Measurements from ENCODE around the gene APEH.

Gene APEH

GRCh38 chr3:49646236-49646635, 27.9 kb upstream of the APEH start:
- no peaks in the 10 kb centered on the region for H3K36me3 ChIP-seq (replicated peaks)
- in situ Hi-C loops (cut with HindIII; ENCODE audit: low pct_ligation_motif_present, low sequenced_read_pairs) = no loop called here
- H3K27ac ChIP-seq = no peak overlapping the region
- no peaks in the 10 kb centered on the region for H3K27me3 ChIP-seq (replicated peaks)
- no peak for DNase-seq
- TF ChIP-seq CTCF (IDR thresholded peaks at IDR 0.05; ENCODE audit: low read depth, low read length, missing control alignments) = no peak
- H3K4me3 ChIP-seq (ENCODE audit: low read depth, low read length) = no peak overlapping the region

GRCh38 chr3:49647741-49648140, 26.4 kb upstream of the APEH start:
- Histone ChIP-seq H3K36me3 (replicated peaks) (no peaks in the 10 kb centered on the region), H3K27me3 (replicated peaks) (no peaks in the 10 kb centered on the region), H3K4me3 (ENCODE audit: low read depth, low read length) (no peak overlapping the region), H3K27ac (no peak overlapping the region)
- TF ChIP-seq CTCF (IDR thresholded peaks at IDR 0.05; ENCODE audit: low read depth, low read length, missing control alignments) = no peak
- in situ Hi-C loops (cut with HindIII; ENCODE audit: low pct_ligation_motif_present, low sequenced_read_pairs) = no loop called here
- no peak for DNase-seq

- Histone ChIP-seq H3K36me3 (replicated peaks) (no peaks in the 10 kb centered on the region), H3K27me3 (replicated peaks) (no peaks in the 10 kb centered on the region), H3K4me3 (ENCODE audit: low read depth, low read length) (no peak overlapping the region), H3K27ac (no peak overlapping the region)
- in situ Hi-C loops (cut with HindIII; ENCODE audit: low pct_ligation_motif_present, low sequenced_read_pairs) = no loop called here
- DNase-seq = no peak
- TF ChIP-seq CTCF (IDR thresholded peaks at IDR 0.05; ENCODE audit: low read depth, low read length, missing control alignments) = no peak
These were observed 25.7 kb upstream of the APEH start for GRCh38 chr3:49648354-49649019.

- no peak for TF ChIP-seq CTCF (IDR thresholded peaks at IDR 0.05; ENCODE audit: low read depth, low read length, missing control alignments)
- H3K27me3 ChIP-seq (replicated peaks) = no peaks in the 10 kb centered on the region
- no peak overlapping the region for H3K4me3 ChIP-seq (ENCODE audit: low read depth, low read length)
- no peaks in the 10 kb centered on the region for H3K36me3 ChIP-seq (replicated peaks)
- no peak for DNase-seq
- H3K27ac ChIP-seq = no peak overlapping the region
- in situ Hi-C loops (cut with HindIII; ENCODE audit: low pct_ligation_motif_present, low sequenced_read_pairs) = no loop called here
These were observed 24.6 kb upstream of the APEH start for GRCh38 chr3:49649576-49649975.

- H3K36me3 ChIP-seq (replicated peaks) = no peaks in the 10 kb centered on the region
- H3K27ac ChIP-seq = no peak overlapping the region
- in situ Hi-C loops (cut with HindIII; ENCODE audit: low pct_ligation_motif_present, low sequenced_read_pairs) = loop anchor here (25.0 kb wide), 1 partner anchor 88 kb away; the partner anchor contains the start of gene BSN
- no peak for DNase-seq
- TF ChIP-seq CTCF (IDR thresholded peaks at IDR 0.05; ENCODE audit: low read depth, low read length, missing control alignments) = no peak
- no peak overlapping the region for H3K4me3 ChIP-seq (ENCODE audit: low read depth, low read length)
- H3K27me3 ChIP-seq (replicated peaks) = no peaks in the 10 kb centered on the region
These were observed 24.0 kb upstream of the APEH start for GRCh38 chr3:49650177-49650576.

- no peak overlapping the region for H3K27ac ChIP-seq
- in situ Hi-C loops (cut with HindIII; ENCODE audit: low pct_ligation_motif_present, low sequenced_read_pairs) = loop anchor here (25.0 kb wide), 1 partner anchor 88 kb away; the partner anchor contains the start of gene BSN
- no peaks in the 10 kb centered on the region for H3K27me3 ChIP-seq (replicated peaks)
- H3K4me3 ChIP-seq (ENCODE audit: low read depth, low read length) = no peak overlapping the region
- H3K36me3 ChIP-seq (replicated peaks) = no peaks in the 10 kb centered on the region
- DNase-seq = no peak
- no peak for TF ChIP-seq CTCF (IDR thresholded peaks at IDR 0.05; ENCODE audit: low read depth, low read length, missing control alignments)
These were observed 23.5 kb upstream of the APEH start for GRCh38 chr3:49650637-49651036.
